Glutamatergic neuron (in vitro differentiated cells): ENCODE data around the gene KRTAP10-7. TPM values are rescaled to one million over a fixed set of nuclear protein-coding genes. Genes with fewer than 3 reads are reported as not detected.

Experiments used
- DNase-seq: peaks from one replicate; pipeline ENCODE4 v3.0.0; 2022
- H3K27ac Mint-ChIP-seq: one replicate; pipeline ENCODE4 v1.8.0; 2020; ENCODE audit warnings: mild to moderate bottlenecking, mixed read lengths, inconsistent platforms; ENCODE audit not compliant: unreplicated experiment
- H3K27me3 Mint-ChIP-seq: one replicate; pipeline ENCODE4 v1.8.0; 2020; ENCODE audit warnings: mild to moderate bottlenecking, moderate library complexity, mixed read lengths, inconsistent platforms; ENCODE audit not compliant: unreplicated experiment
- H3K36me3 Mint-ChIP-seq: one replicate; pipeline ENCODE4 v1.8.0; 2020; ENCODE audit warnings: mild to moderate bottlenecking, mixed read lengths, inconsistent platforms; ENCODE audit not compliant: unreplicated experiment
- H3K4me1 Mint-ChIP-seq: one replicate; pipeline ENCODE4 v1.8.0; 2020; ENCODE audit warnings: mild to moderate bottlenecking, low read depth, mixed read lengths, inconsistent platforms; ENCODE audit not compliant: unreplicated experiment
- H3K4me3 Mint-ChIP-seq: one replicate; pipeline ENCODE4 v1.8.0; 2020; ENCODE audit warnings: mild to moderate bottlenecking, mixed read lengths, inconsistent platforms; ENCODE audit not compliant: unreplicated experiment
- H3K9me3 Mint-ChIP-seq: one replicate; pipeline ENCODE4 v1.8.0; 2020; ENCODE audit warnings: mild to moderate bottlenecking, moderate library complexity, mixed read lengths, inconsistent platforms; ENCODE audit not compliant: unreplicated experiment
- total RNA-seq: library from RNA; stranded (reverse); fragmentation: NEBNext Ultra II Directional; extraction: Animal tissue kit (Norgen Biotek cat#: 25700); gene quantifications from one replicate; pipeline ENCODE4 v1.2.1, GENCODE V29; 2021; ENCODE audit not compliant: unreplicated experiment
- TF ChIP-seq, protein P1 (sequence below): fragments of 200-600 bp; sonication (generic); IDR thresholded peaks from one replicate; pipeline ENCODE4 v1.5.0; 2021; ENCODE audit not compliant: partially characterized antibody, unreplicated experiment

The KRTAP10-7 gene
- total RNA-seq, 1 donor from 2014 or later, result not detected

DNA sequence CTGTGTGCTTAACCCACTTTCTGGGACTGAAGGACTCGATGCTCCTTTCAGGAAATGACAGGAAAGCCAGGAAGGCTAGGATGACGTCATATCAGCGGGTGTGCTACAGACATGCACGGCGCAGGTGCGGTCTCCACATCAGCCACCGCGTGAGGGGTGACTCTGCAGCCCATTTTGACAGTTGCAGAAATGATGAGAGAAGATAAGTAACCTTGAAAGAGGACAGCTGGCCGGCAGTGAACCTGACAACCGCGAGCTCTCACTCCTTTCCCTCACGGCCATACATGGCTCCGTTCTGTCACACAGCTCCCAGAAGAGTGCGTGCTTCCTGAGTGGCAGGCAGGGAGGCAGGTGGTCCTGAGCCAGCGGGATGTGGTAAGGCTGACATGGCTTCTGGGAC, 18.3 kb upstream of the KRTAP10-7 start:
- H3K9me3 Mint-ChIP-seq, result peaks cover 13% of the 10 kb centered on the region
- TF ChIP-seq, protein P1, sequence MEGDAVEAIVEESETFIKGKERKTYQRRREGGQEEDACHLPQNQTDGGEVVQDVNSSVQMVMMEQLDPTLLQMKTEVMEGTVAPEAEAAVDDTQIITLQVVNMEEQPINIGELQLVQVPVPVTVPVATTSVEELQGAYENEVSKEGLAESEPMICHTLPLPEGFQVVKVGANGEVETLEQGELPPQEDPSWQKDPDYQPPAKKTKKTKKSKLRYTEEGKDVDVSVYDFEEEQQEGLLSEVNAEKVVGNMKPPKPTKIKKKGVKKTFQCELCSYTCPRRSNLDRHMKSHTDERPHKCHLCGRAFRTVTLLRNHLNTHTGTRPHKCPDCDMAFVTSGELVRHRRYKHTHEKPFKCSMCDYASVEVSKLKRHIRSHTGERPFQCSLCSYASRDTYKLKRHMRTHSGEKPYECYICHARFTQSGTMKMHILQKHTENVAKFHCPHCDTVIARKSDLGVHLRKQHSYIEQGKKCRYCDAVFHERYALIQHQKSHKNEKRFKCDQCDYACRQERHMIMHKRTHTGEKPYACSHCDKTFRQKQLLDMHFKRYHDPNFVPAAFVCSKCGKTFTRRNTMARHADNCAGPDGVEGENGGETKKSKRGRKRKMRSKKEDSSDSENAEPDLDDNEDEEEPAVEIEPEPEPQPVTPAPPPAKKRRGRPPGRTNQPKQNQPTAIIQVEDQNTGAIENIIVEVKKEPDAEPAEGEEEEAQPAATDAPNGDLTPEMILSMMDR, result no peak
- H3K4me1 Mint-ChIP-seq, result no peaks in the 10 kb centered on the region
- H3K36me3 Mint-ChIP-seq, result peaks cover 28% of the 10 kb centered on the region
- no peak overlapping the region for H3K27ac Mint-ChIP-seq
- H3K4me3 Mint-ChIP-seq, result no peak overlapping the region
- H3K27me3 Mint-ChIP-seq, result no peaks in the 10 kb centered on the region
- DNase-seq, result no peak

DNA sequence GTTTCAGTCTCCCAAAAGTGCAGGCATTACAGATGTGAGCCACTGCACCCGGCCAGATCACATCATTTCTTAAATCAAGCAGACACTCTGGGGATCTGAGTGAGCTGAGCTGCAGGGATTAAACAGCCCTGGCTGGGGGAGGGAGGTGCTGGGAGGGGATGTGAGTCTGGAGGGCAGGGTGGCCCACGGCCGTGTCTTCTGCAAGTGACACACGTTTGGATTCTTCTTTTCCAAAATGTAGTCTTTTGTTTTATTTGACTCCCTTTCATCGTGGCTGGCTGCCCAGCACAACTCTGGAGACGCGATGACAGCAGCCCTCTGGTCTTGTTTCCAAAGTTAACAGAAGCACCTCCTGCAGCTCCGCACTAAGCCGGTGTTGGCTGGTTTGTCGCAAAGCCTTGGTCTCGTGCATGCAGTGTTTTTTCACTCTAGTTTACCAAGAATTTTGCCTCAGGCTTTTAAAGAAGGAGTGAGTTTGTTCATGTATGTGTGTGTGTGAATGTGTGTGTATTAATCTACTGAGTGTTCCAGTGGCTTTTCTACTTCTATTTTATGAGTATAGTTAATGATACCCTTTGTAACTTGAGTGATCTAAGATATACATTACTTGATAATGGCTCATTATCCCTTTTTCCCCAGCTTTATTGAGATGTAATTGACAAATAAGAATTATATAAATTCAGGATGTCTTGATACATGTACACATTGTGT, 17.2 kb upstream of the KRTAP10-7 start:
- DNase-seq, result no peak
- no peak overlapping the region for H3K4me3 Mint-ChIP-seq
- peaks cover 6% of the 10 kb centered on the region for H3K9me3 Mint-ChIP-seq
- H3K36me3 Mint-ChIP-seq, result peaks cover 18% of the 10 kb centered on the region
- no peaks in the 10 kb centered on the region for H3K27me3 Mint-ChIP-seq
- H3K27ac Mint-ChIP-seq, result no peak overlapping the region
- H3K4me1 Mint-ChIP-seq, result no peaks in the 10 kb centered on the region
- TF ChIP-seq, protein P1, result no peak

DNA sequence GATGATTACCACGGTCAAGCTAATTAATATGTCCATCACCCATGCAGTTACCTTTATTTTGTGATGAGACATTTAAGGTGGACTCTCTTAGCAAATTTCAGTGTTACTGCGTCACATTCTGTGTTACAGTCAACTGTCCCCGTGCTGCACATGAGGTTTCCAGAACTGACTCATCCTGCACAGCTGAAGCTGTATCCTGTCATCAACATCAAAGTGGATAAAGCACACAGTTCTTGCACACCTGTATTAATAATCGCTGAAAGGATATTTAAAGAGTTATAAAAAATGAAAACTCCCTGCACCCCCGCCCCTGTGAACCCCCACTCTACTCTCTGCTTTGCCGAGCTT, 16.6 kb upstream of the KRTAP10-7 start:
- no peak overlapping the region for H3K4me3 Mint-ChIP-seq
- no peaks in the 10 kb centered on the region for H3K27me3 Mint-ChIP-seq
- H3K9me3 Mint-ChIP-seq, result peaks cover 5% of the 10 kb centered on the region
- TF ChIP-seq, protein P1, result no peak
- no peak for DNase-seq
- peaks cover 17% of the 10 kb centered on the region for H3K36me3 Mint-ChIP-seq
- no peak overlapping the region for H3K27ac Mint-ChIP-seq
- H3K4me1 Mint-ChIP-seq, result no peaks in the 10 kb centered on the region

DNA sequence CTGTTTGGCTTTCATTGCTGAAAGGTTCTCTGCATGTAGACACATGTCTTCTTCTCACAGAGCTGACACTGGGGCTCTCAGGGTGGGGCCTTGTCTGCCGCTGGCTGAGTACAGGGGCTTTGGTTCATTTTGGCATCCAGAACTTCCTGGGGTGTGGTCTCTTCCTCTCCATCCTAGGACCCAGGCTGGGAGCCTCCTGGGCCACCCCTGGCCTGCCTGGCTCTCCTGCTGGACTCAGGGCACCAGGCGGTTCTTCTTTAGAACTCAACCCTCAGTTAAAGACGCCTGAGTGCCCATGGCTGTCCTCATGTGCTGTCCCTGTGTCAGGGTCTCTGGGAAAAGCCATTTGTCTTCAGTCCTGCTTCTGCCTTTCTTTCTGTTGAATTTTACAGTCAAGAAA, 14.5 kb upstream of the KRTAP10-7 start:
- Mint-ChIP-seq H3K4me3 (no peak overlapping the region), H3K4me1 (peaks cover 1% of the 10 kb centered on the region), H3K27ac (no peak overlapping the region), H3K36me3 (peaks cover 12% of the 10 kb centered on the region), H3K27me3 (peaks cover 1% of the 10 kb centered on the region), H3K9me3 (peaks cover 3% of the 10 kb centered on the region)
- DNase-seq, result no peak
- TF ChIP-seq, protein P1, result no peak

DNA sequence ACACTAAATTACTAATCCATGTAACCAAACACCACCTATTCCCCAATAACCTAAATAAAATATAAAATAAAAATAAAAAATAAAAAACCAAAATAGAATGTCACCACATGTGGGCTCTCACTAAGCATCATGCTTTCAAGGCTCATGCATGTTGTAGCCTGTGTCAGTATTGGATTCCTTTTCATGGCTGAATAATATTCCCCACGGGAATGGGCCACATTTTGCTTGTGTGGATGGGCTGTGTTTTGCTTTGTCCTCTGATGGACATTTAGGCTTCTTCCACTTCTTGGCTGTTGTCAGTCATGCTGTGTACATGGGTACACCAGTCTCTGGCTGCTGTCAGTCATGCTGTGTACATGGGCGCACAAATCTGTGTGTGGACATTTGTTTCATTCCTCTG, 11.3 kb upstream of the KRTAP10-7 start:
- no peak overlapping the region for H3K4me3 Mint-ChIP-seq
- peaks cover 4% of the 10 kb centered on the region for H3K36me3 Mint-ChIP-seq
- H3K27me3 Mint-ChIP-seq, result peaks cover 8% of the 10 kb centered on the region
- H3K27ac Mint-ChIP-seq, result no peak overlapping the region
- peaks cover 8% of the 10 kb centered on the region for H3K9me3 Mint-ChIP-seq
- TF ChIP-seq, protein P1, result no peak
- peaks cover 9% of the 10 kb centered on the region for H3K4me1 Mint-ChIP-seq
- no peak for DNase-seq
